Stimulated activated CD4-positive, alpha-beta T cell treated with anti-CD3 and anti-CD28 coated beads, Interleukin-4, amount 100 ng/mL, for 4 hours (primary cell): ENCODE data around the gene CCDC121.

Source experiments
- DNase-seq, 2 experiments: peaks; one replicate each; pipeline ENCODE4 v3.0.0-alpha.2; 2020

CCDC121 gene, protein sequence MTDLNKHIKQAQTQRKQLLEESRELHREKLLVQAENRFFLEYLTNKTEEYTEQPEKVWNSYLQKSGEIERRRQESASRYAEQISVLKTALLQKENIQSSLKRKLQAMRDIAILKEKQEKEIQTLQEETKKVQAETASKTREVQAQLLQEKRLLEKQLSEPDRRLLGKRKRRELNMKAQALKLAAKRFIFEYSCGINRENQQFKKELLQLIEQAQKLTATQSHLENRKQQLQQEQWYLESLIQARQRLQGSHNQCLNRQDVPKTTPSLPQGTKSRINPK

DNA sequence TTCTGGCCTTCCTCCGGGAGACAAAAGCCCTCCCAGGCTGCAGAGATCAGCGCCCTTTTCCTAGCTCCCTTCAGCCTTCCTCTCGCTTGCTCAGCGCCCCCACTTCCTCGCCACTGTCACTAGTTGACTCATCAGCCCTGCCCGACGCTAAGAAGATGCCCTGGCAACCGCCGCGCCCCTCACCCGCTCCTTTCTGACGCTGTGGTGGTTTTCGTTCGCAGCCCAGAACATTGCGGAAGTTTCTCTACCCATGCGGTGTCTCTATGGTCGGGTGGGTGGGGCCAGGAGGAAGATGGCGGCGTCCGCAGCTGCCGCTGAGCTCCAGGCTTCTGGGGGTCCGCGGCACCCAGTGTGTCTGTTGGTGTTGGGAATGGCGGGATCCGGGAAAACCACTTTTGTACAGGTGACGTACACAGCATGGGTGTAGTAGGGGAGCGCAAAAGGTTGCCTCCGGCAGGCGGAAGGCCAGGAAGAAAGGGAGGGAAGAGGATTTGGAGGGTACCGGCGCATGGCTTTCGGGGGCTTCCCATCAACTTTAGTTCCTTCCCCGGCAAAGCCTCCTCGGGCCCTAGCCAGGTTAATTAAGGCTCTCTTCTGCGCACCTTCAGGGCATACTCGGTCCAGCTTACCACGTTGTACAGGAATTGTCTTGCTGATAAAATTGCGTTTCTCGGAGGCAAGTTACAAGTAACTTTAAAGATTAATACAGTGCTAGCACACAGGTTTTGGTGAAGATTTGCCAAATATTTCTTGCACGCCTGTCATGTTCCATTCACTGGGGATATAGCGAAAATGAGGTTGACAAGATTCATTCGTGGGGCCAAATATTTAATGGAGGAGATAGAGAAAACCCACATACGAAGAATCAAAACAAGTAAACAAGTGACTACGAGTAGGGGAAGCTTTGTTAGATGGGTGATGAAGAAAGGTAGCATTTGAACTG, at the start of gene CCDC121, which contains the start of gene GPN1:
TSS of gene CCDC121 (minus strand) at position 246 of the 943 bp plus-strand sequence. CDS start 1,213 bp downstream, outside the sequence.
TSS of gene GPN1 (plus strand) at position 284 of the 943 bp plus-strand sequence. CDS start at position 293, 9 bp downstream.
- peak; percentile 87 to 96 for DNase-seq

DNA sequence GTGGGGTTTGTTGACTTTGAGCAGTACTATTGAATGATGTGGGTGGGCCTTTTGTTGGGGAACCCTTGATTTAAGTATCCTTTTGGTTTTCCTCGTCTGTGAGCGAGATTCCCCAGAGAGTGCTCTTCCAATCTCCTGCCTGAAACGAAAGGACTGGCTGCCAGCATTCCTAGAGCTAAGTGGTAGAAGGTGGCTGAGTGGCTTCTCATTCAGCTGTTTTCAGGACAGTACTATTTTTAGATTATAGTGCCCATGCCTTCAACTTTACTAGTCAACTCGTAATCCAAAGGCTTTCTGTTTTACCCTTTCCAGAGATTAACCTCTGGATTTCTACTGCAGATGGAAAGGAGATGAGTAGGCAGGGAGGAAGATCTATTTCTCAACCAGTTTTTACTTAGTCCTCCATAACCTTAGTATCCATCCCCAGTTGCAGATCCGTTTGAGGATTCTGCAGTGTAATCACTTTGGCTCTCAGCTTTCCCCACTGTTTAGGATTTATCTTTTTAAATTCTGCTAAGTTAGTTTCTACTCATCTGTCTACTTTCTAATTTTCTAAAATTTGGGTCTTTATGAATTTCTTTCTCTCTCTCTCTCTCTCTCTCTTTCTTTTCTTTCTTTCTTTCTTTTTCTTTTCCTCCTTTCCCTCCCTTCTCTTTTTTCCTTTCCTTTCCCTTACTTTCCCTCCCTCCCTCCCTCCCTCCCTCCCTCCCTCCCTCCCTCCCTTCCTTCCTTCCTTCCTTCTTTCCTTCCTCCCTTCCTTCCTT, 44.1 kb upstream of the CCDC121 start:
- DNase-seq: no peak

DNA sequence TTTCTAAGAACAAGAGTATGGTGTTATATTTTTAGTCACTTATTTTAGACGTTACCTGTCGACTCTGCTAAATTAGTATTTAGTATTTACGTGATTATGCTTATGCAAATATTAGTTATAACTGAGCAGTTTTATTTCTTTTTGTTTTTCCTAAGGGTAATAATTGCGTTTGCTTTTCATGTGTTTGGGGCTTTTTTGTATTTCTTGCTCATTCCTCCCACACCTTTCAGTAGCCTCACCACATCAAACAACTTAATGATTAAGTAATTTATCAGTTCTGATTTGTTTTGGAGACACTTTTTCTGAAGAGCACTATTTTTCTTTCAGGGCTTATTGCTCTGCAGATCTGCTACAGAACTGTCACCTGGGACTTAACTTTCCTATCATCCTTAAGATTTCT, 42.4 kb upstream of the CCDC121 start:
- no peak for DNase-seq

DNA sequence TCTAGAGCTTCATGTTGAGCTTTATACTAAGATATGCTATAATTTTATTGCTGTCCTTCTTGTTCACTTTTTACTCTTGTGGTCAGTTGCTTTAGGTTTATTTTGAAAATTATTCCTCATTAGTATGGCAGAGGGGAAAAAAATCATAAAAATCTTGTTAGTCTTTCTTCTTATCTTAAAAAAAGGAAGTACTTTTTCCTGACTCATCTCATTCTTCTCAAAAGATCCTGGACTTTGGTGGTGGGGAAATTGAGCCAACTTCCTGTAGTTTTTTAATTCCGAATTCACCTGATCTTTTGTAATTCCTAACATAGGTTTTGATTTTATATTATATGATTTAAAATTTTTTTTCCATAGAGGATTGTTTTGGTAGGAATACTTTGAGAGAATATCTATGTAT, 38.6 kb upstream of the CCDC121 start:
- DNase-seq: no peak

DNA sequence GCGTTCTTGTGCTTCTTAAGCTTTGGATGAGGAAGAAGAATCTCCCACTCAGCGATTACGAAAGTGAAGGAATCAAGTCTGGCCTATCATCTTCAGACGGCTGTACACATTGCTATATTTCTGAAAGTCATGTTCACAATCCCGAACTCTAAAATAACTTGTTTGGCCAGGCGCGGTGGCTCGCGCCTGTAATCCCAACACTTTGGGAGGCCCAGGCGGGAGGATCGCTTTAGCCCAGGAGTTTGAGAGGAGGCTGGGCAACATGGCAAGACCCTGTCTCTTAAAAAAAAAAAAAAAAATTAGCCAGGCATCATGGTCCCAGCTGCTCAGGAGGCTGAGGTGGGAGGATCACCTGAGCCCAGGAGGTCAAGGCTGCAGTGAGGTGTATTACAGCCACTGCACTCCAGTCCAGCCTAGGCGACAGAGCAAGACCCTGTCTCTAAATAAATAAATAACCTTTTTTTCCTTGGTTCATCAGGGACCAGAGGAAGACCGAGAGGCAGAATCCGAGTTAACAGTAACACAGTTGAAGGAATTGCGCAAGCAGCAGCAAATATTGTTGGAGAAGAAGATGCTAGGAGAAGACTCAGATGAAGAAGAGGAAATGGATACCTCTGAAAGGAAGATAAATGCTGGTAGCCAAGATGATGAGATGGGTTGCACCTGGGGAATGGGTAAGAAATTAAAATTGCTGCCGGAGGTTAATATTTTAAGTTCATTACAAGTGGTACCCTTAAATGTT, 36.0 kb upstream of the CCDC121 start:
- no peak for DNase-seq

DNA sequence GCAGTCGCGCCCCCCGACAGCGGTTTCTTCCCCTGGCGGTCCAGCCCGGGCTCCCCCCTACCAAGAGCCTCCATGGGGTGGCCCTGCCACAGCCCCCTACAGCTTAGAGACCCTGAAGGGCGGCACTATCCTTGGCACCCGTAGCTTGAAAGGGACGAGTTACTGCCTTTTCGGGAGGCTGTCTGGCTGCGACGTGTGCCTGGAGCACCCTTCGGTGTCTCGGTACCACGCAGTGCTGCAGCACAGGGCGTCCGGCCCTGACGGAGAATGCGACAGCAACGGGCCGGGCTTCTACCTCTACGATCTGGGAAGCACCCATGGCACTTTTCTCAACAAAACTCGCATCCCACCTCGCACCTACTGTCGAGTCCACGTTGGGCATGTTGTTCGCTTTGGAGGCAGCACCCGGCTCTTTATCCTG, 35.4 kb upstream of the CCDC121 start:
- DNase-seq: peak in 1 of 2 experiments; percentile 5

DNA sequence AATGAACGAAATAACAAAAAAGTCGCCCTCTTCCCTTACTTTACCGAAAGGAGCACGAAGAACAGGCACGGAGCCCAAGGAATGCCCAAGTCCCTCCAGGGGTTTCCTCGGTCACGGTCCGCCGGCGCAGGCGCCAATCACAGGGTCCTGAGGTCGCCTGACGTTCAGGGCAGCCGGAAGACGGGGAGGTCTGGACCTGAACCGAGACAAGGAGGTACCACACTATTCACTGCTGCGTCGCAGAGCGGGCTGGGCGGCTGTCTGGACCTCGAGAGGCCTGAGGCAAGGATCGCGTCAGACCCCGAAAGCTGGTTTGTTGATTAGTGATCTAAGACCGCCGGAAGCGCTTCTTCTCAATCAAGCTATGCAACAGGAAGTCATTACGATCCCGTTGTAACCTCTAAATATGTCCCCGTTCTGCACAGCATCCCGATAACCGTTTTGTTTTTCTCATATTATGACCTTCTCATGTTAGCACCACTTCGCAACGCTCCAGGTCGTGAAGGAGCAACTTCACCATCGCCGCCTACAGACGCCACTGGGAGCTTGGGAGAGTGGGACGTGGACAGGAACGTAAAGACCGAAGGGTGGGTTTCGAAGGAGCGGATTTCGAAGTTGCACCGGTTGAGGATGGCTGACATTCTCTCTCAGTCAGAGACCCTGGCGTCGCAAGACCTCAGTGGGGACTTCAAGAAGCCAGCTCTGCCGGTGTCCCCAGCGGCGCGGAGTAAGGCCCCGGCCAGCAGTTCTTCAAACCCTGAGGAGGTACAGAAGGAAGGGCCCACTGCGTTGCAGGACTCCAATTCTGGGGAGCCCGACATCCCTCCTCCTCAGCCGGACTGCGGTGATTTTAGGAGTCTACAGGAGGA, 34.7 kb upstream of the CCDC121 start, which contains the start of the genes SLC4A1AP and SUPT7L:
TSS of gene SLC4A1AP (plus strand) at position 605 of the 869 bp plus-strand sequence. CDS start at position 631, 26 bp downstream.
TSS of gene SUPT7L (minus strand) at position 330 of the 869 bp plus-strand sequence. CDS start 1,422 bp downstream, outside the sequence.
- DNase-seq: peak; percentile 59 to 62

DNA sequence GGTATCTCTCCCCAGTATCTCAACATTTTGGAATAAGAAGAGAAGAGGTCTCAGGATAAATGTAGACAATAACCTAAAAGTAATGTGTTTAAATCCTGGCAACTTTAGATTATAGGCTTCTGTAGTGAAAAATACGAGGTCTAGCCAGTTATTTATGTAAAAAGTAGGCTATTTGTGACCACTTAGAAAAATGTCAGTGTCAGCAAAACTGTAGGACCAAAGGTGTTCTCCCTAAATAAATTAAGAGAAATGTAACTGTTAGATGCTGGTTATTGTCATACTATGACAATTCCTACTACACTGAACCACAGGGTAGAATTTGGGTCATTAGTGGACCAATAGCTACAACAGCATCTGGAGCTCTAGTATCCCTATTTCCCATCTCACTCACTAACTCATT, 32.6 kb upstream of the CCDC121 start:
- DNase-seq: no peak

DNA sequence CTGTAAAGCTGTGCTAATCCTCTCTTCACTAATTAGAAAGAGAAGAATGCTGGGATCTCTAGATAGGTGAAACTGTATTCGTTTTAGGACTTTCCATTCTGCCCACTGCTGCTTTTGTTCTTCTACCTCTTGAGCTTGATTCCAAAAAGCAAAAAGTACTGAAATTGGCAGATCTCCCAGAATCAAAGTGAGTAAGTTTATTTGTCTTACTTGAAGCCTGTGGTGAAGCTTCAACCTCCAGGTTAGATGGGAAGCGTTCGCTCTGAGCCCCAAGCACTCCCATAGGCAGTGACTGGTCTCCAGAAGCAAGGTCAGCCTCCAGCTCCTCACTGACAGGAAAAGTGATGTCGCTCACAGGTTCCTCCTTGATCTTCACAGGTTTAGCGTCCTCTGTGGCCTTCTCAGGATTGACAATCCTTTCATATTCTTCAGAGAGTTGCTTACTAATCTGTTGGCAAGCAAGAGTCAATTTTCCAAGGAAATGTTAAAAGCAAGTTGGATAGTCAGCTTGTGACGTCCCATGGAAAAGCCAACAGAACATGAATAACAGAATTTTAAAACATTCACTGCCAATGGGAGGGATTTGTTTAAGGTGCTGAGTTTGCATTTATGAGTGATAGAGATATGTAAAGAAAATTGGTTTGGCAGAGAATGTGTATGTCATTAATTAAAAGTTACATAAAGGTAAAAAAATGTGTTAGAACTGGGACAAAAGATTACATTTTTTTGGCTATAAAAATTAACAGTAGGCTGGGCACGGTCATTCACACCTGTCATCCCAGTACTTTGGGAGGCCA, 26.5 kb upstream of the CCDC121 start:
- no peak for DNase-seq

DNA sequence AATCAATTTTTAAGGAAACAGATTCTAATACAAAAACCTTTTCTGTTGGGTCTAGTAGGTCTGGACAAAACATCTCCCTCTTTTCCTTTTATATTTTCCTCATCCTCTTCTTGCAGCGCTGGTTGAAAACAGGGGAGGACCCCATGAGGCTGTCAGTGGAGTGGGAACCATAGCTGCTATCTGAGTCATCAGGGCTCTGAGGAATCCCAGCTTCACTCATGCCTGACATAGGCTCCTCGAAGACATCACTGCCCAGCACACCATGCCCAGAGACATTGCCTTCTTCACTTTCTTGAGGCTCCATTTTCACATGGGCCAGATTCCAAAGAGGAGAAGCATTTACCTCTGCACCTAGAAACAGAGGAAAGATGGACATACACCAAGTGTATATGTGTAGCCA, 24.6 kb upstream of the CCDC121 start:
- DNase-seq: no peak

DNA sequence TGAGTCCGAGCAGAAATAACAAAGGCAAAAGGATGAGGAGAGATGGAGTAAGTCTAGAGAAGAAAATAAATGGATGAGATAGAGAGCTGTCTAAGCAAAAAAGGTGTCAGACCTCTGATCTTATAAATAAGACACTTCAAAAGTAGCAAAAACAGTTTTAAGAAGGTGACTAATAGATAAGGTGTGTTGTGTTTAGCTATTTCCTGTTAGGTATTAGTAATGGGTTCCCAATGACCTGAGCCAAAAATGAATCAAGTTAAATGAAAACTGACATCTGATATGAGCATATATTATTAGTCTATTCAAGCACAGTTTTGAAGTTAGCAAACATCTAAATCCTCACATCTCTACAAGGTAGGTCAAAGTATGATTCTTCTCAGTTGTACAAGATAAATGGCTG, 24.0 kb upstream of the CCDC121 start:
- DNase-seq: no peak

DNA sequence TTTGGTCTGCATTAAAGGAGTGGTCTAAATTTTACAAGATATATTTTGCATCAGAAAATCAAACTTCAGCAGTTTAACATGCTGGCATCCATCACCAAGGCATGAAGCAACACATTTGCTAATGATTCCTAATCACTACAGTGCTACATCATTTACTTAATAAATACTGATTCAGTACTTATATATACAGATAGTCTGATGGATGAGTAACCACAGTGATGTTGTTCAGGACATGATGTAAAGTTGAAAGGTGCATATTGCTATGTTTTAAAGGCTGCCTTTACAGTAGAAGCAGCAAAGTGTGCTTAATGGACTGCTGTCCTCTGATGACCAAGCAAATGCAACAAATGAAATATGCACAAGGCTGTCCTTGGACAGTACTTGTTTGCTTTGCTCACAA, 23.5 kb upstream of the CCDC121 start:
- no peak for DNase-seq

DNA sequence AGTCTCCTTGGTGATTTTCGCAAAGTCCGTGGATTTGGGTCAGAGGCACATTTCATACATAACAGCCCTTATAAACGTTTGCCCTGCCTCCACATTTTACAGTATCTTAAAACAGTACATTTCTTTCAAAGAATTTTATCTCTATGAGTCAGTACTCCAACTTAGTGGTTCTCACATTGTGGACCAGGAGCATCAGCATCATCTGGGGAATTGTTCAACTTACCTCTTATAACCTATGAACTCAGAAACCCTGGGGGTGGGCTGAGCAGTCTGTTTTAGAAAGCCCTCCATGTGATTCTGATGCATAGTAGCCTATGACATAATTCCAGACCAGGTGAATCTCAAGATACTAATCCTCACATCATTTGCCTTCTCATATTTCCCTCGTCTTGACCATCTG, 22.2 kb upstream of the CCDC121 start:
- DNase-seq: no peak

DNA sequence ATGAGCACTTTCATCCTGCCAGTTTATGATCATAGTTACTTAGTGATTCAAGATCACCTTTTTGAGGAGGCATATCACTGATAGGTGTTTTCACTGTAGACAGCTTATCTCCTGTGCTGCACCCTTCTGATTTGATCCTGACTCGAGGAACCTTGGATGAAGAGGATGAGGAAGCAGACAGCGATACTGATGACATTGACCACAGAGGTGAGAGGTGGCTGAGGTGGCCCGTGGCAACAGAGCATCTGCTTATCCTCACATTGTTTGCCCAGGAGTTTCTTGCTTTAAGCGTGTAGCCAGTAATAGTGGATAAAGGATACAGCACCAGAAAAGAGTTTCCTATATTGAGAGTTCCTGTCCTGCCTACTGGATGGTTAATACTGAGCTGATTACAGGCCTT, 18.9 kb upstream of the CCDC121 start:
- no peak for DNase-seq

DNA sequence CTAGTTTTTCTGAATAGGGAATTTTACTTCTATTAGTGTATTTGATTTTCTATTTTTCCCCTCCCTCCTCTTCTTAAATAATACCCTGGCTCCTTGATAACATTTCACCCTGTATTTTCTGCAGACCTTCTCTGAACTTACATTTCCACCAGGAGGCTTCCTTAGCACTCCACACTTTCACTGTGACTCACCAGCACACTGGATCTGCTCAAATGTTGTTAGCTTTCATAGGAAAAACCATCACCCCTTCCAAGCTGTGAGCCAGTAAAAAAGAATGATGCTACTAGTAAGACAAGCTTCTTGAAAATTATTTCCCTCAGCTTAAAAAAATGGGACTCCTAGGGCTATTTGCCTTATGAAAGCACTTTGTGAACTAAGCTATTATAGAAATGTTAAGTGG, 18.5 kb upstream of the CCDC121 start:
- no peak for DNase-seq

DNA sequence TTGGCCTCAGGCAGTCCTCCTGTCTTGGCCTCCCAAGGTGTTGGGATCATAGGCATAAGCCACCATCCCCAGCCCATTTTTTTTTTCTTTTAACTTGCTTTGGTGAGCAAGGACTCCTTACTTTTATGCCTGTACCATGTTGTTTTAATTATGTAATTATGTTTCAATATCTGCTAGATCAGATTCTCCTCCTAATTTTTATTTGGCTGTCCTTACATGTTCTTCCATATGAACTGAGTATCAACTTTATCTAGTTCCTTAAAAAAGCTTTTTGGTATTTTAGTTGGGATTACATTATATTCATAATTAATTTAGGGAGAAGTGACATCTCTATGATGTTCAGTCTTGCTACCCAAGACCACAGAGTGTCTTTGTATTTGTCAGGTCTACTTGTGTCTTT, 16.4 kb upstream of the CCDC121 start:
- no peak for DNase-seq

DNA sequence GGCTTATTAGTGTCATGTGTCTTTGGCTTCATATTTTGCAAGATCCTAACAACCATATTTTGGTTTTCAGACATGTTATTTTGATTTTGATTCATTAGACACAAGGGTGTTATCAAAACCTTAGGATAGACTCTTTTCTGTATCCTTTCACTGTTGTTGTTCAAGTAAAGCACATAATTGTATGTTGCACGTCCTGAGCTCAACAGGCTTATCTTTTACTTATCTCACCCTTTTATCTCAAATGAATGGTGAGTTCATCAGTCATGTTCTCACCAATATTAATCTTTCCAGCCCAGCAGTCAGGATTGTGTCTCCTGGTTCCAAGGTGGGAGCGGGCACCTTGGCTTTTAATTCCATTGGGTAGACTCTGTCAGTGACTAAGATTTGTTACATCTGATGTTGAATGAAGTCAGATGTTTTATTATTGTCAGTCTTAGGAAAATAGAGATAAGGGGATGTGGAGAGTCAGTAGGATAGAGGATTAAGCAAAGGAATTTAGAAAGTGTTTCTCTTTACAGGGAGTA, 12.0 kb upstream of the CCDC121 start:
- no peak for DNase-seq

DNA sequence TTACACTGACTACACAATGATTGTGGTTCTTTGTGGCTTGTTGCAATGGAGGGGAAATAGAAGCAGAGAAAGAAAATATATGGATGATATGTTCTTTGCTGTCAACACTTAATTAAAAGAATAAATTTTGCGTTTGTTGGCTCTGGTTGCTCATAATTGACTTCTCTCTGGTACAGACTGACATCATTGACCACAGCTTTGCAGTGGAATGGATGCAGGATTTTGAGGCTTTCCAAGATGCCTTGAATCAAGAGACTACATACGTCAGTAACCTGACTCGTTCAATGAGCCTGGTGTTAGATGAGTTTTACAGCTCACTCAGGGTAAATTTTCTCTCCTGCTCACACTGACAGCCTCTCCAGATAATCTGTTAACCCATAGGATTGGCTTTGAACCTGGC, 9.9 kb upstream of the CCDC121 start:
- DNase-seq: no peak

DNA sequence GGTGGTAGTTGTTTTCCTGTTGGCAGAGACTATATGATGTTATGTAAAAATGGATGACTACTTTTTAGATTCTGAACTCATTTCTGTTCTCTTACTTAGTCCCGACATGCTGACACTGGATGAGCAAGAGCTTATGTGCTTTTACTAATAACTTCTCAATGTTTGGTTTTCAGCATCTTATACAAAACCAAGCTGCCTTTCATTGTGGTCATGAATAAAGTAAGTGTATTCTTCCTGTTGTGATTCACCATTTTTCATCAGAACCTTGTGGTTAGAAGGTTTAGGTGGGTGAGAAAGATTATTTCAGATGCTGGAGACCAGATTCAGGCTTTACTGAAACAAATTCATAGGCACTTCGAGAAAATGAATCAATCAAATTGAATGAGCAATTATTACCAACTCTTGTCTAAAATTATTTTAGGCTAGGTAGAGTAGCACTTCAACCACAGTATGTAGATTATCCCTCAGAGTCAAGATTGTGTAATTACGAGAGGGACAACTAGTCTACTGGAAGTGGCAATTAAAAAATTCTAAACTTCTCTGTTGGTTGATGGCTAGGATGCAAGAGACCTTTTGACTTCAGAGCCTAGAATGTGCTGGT, 9.3 kb upstream of the CCDC121 start:
- no peak for DNase-seq

DNA sequence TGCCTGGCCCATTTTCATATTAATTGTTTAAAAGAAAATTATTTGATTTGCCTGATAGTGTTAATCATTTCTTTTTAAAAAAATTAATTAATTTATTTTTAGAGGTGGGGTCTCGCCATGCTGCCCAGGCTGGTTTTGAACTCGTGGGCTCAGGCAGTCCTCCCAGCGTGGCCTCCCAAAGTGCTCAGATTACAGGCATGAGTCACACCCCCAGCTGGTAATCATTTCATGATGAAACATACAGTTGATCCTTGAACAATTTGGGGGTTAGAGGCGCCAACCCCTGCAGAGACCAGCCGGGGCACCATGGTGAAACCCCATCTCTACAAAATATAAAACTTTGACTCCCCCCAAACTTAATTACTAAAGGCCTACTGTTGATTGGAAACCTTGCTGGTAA, 8.0 kb upstream of the CCDC121 start:
- no peak for DNase-seq
